Activated CD4-positive, alpha-beta T cell treated with anti-CD3 and anti-CD28 coated beads for 48 hours (primary cell): ENCODE data around the gene ATMIN.

Source experiments
- DNase-seq: peaks from one replicate; pipeline ENCODE4 v3.0.0-alpha.2; 2020

The ATMIN gene

DNA sequence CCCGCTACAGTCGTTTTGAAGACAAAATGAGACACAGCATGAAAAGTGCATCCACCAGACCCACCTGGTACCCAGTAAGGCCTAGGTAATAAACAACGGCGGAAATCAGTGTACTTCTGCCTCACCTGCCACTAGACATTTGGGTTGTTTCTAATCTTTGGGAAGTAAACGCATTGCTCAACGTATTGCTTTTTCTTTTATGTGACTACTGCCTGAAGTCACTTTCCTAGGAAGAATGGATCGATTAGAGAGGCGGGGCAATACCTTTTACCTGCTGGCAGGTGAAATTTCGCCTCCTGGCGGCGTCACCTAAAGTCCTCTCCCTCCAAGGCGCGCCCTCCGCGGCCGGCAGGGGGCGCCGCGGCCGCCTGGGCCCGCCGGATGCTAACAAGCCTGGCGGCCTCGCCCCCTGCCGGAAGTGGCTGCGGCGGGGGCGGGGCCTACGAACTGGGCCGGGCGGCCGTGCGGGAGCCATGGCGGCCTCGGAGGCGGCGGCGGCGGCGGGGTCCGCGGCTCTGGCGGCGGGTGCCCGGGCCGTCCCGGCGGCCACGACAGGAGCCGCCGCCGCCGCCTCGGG lies at the start of gene ATMIN:
ATMIN (plus strand) TSS at position 445 of the 577 bp plus-strand sequence; CDS start at position 474, 29 bp downstream.
- peak; percentile 90 for DNase-seq

GRCh38 chr16:80986557-80986956 lies 49.1 kb upstream of the ATMIN start:
- no peak for DNase-seq

GRCh38 chr16:80988756-80989155 lies 46.9 kb upstream of the ATMIN start:
- DNase-seq: no peak

DNA sequence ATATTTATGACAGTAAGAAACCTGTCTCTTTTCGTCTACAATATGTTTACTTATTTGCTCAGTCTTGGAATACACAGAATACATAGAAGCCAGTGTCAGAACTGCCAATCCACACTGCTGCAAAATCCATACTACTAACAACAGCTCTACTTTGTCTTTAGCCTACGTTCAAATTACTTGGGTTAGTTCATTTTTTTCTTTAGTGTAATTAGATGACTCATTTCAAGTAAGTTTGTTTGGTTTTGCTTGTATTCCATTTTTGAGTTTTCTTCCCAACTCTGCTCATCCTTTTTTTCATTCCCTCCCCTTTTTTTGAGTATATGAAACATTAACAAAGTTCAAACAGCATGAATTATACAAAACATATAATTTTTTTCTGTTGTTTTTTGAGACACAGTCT lies 45.8 kb upstream of the ATMIN start:
- no peak for DNase-seq

DNA sequence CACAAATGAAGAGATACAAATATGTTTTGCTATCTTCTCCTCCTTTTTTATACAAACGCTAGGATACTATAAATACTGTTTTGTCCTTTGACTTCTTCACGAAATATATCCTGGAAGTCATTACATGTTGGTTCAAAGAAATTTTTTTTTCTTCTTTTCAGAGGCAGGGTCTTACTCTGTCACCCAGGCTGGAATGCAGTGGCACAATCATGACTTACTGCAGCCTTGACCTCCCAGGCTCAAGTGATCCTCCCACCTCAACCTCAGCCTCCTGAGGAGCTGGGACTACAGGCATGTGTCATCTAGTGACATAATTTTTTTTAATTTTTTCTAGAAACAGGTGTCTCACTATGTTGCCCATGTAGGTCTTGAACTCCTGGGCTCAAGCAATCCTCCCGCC lies 45.1 kb upstream of the ATMIN start:
- DNase-seq: no peak

GRCh38 chr16:80990978-80991377 lies 44.7 kb upstream of the ATMIN start:
- no peak for DNase-seq

- no peak for DNase-seq
These were observed 43.7 kb upstream of the ATMIN start for GRCh38 chr16:80991792-80992430.

DNA sequence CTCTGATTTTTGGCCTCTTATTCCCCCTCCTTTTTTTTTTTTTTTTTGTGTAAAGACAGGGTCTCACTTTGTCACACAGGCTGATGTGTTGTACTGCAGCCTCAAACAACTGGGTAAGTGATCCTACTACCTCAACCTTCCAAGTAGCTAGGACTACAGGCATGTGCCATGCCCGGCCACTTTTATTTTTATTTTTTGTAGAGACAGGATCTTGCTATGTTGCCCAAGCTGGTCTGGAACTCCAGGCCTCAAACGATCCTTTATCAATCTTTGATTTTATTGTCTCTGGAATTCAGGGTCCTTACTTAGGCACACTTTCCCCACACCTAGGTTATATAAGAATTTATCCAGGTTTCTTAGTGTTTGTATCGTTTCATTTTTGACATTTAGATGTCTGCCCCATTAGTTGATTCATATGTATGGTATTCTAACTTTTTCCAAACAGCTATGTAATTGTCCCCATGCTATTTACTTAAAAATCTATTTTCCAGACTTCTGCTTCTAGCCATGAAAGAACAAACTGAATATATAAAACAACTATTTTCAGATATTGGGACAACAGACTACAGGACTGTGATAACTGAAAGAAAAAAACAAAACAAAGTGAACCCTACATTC lies 42.9 kb upstream of the ATMIN start:
- DNase-seq: no peak

GRCh38 chr16:80993307-80993706 lies 42.3 kb upstream of the ATMIN start:
- DNase-seq: no peak

- no peak for DNase-seq
These were observed 41.8 kb upstream of the ATMIN start for GRCh38 chr16:80993834-80994233.

DNA sequence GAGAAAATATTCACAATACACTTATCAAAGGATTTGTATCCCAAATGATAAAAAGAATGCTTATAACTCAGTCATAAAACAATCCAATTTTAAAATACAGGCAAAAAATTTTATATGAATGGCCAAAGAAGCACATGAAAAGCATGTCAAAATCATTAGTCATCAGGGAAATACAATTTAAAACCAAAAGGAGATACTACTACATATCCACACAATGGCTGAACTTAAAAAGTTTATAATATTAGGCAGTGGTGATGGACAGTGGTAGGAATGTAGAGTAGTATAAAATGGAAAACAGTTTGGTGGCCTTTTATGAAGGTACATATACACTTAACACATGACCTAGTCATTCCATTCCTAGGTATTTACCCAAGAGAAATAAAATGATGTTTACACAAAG lies 41.2 kb upstream of the ATMIN start:
- DNase-seq: no peak

GRCh38 chr16:80996688-80997138 lies 38.9 kb upstream of the ATMIN start:
- no peak for DNase-seq

DNA sequence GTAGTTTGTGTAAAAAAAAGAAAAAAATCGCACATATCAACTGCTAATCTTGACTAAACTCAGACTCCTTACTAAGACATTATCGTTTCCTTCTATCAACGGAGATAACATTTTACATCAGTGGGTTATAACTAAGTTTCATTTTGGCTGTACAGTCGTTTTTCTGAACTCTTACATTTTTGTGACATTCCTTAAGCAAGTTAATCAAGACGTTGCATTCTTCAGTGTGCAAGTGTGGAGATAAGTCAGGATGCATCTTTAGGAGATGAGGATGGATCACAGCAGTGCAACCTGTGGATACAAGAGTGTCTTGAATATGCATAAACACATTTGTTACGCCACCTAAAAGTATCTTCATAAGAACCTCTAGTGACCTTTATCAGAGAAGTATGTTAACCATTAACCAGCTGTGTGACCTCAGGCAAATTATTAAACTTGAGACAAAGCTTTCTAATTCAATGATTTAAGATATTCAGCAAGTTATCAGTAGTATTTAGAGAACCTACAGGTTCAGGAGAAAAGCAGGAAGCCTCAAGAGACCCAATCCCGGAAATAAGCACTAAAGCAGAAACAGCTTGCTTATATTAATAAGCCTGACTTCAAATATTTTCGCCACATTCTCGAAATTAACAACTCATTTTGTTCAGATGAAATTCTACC lies 38.4 kb upstream of the ATMIN start:
- DNase-seq: no peak

- DNase-seq: no peak
These were observed 37.5 kb upstream of the ATMIN start for GRCh38 chr16:80997964-80998620.

GRCh38 chr16:81000873-81001272 lies 34.8 kb upstream of the ATMIN start:
- no peak for DNase-seq

- DNase-seq: no peak
These were observed 34.3 kb upstream of the ATMIN start for GRCh38 chr16:81001330-81001729.

GRCh38 chr16:81003064-81003463 lies 32.6 kb upstream of the ATMIN start:
- no peak for DNase-seq

GRCh38 chr16:81003610-81004460 lies 31.8 kb upstream of the ATMIN start:
- DNase-seq: peak; percentile 45

GRCh38 chr16:81004646-81005353 lies 30.8 kb upstream of the ATMIN start:
- peak; percentile 18 for DNase-seq

GRCh38 chr16:81005610-81006161 lies 30.0 kb upstream of the ATMIN start:
- no peak for DNase-seq

DNA sequence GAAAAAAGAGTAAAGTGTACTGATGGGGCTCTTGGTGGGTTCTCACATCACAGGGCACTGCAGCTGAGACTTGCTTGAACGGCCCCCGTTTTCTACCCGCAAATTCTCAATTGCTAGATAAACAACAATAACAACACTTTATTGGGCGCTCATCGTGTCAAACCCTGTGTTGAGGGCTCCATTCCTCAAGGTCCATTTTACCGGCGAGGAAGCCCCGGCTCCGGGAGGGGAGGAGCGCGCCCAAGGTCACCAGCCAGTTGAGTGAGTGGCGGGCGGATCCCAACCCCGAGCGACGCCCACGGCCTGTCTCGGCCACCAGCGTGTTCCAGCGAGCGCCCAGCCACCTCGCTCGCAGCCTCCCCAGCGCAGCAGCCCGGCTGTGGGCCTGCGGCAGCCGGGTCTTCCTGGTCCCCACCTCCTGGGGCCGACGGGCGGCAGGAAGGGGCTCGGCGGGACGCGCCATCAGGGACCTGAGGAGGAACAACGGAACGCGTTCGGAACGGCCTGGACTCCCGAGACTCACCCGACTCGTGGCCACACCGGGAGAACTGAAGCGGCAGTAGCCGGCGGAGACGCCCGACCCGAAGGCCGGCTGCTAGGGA lies 29.3 kb upstream of the ATMIN start:
- DNase-seq: peak; percentile 84
